C4-2B (cell line): Measurements from ENCODE around the gene INKA1.

Experiments
- ZFX ChIP-seq: fragments of 450-650 bp; IDR thresholded peaks from 2 replicates; pipeline ENCODE4 v1.6.1; 2017
- TF ChIP-seq, protein P1 (sequence below): fragments of 450-650 bp; conservative IDR thresholded peaks from 2 replicates; pipeline ENCODE4 v1.5.1; 2017; ENCODE audit warnings: mild to moderate bottlenecking

DNA sequence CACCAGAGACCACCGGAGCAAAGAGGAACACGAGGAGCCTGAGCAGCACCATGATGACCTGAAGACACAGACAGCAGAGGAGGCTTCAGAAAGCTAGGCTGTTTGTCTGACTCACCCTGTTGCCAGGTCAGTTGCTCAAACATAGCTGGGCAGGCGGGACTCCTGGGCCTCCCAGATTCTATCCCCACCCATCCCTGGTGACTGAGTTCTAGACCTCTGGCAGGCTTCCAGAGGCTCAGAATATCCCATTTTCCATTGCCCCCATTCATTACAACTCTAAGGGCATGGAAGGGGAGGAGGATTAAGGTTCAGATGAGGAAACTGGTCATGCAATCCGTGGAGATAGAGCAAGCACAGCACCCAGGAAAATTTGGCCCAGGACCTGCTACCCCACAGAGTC, 3.3 kb upstream of the INKA1 start, which contains the start of gene CDHR4:
- TF ChIP-seq, protein P1, sequence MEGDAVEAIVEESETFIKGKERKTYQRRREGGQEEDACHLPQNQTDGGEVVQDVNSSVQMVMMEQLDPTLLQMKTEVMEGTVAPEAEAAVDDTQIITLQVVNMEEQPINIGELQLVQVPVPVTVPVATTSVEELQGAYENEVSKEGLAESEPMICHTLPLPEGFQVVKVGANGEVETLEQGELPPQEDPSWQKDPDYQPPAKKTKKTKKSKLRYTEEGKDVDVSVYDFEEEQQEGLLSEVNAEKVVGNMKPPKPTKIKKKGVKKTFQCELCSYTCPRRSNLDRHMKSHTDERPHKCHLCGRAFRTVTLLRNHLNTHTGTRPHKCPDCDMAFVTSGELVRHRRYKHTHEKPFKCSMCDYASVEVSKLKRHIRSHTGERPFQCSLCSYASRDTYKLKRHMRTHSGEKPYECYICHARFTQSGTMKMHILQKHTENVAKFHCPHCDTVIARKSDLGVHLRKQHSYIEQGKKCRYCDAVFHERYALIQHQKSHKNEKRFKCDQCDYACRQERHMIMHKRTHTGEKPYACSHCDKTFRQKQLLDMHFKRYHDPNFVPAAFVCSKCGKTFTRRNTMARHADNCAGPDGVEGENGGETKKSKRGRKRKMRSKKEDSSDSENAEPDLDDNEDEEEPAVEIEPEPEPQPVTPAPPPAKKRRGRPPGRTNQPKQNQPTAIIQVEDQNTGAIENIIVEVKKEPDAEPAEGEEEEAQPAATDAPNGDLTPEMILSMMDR = no peak
- no peak for TF ChIP-seq ZFX
